Stimulated activated CD4-positive, alpha-beta T cell treated with anti-CD3 and anti-CD28 coated beads, Interleukin-4, amount 100 ng/mL, for 1 hour (primary cell): ENCODE results near the gene NHERF2.

Experiments used
- DNase-seq: peaks from one replicate; pipeline ENCODE4 v3.0.0-alpha.2; 2020

Gene NHERF2

DNA sequence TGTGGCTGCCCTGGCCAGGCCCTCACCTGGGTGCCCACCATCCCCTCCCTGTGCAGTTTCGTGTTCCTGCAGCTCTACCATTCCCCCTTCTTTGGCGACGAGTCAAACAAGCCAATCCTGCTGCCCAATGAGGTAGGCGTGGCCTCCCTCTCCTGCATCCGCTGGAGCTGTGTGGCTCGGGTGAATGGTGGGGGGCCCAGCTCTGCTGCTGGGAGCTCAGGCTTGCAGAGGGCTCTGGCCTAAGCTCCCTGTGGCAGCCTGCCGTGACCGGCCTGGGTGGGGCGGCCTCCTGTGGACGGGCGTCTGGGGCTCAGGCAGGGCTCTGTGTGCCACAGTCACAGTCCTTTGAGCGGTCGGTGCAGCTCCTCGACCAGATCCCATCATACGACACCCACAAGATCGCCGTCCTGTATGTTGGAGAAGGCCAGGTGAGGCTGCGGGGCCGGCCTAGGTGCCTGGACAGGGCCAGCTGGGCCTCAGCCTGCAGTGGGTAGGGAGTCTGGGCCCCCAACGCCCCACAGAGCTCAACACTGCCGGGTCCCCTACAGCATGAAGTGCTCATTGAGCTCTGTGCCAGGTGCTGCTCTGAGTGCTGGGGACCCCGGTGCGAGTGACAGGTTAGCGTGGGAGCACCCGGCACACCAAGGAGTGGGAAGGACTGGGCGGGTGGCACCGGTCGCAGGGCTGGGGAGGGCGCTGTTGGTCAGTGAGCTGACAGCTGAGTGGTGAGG, 58.4 kb downstream of the NHERF2 start:
- DNase-seq, result no peak

DNA sequence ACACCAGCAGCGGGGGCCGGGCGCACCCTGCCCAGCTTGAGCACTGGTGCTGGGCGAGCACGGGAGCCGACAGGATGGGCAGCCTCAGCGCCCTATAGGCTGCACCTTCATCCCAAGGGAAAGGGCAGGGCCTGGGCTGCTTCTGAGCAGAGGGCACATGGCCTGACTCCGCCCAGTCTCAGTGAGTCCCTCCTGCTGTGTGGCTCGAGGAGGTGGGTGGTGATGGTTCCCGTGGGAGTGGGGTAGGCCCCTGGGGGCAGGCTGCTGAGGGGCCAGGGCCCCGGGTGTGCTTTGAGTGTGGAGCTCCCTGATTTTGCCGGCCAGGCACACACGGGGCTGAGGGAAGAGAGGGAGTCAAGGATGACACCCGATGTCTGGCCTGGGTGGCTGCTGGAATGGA, 59.0 kb downstream of the NHERF2 start:
- DNase-seq, result no peak

DNA sequence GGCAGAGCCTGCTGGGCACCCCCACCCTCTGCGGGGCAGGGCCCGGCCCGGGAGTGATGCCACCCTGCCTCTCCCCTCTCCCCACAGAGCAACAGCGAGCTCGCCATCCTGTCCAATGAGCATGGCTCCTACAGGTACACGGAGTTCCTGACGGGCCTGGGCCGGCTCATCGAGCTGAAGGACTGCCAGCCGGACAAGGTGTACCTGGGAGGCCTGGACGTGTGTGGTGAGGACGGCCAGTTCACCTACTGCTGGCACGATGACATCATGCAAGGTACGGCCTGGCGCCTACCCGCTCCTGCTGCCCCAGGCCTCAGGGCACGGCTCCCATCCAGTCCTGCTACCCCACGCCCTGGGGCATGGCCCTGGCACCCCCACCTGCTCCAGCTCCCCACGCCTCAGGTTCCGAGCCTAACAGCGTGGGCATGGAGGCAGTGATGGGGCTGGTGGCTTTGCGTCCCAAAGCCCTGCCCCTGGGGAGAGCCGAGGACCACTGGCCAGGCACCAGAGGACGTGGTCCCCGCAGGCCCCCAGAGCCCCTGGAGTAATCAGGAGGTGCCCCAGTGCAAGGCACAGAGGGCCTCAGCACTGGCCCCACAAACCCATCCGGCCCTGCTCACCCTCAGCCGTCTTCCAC, 59.5 kb downstream of the NHERF2 start:
- DNase-seq, result no peak

DNA sequence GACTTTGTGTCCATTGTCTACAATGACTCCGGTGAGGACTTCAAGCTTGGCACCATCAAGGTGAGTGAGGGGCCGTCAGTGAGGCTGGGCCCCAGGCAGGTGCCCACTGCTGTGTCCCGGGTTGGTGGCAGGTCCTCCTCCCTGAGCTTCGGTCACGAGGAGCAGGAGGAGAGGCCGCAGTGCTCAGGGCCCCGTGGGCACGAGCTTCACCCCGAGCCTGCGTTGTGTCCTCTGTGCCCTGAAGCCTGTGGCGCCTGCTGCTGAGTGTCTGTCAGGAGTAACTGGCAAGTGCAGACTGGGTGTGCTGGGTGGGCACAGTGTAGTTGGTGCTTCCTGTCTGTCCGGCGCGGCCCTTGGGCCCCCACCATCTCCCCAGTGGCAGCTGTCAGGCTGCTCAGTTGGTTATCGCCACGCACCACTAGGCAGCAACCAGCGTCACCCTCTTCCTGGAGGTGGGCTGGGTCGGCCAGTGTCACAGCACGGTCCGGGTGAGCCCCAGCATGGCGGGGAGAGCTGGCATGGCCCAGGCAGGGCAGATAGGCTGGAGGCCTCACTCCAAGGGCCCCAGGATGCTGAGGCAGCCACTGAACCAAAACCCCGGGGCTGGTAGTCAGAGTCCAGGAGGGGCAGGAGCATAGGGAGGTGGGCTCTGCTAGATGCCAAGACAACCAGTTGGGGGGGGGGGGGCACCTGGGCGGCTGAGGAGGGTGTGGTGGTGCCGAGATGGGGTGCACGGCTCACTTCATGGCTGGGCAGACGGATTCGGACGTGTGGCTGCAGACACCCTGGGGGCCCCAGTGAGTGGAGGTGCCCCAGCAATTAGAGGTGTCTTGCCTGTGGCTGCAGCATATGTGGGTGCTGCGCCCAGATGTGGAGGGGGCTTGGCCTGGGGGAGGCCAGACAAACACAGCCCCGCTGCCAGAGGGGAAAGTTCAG, 60.4 kb downstream of the NHERF2 start:
- no peak for DNase-seq

DNA sequence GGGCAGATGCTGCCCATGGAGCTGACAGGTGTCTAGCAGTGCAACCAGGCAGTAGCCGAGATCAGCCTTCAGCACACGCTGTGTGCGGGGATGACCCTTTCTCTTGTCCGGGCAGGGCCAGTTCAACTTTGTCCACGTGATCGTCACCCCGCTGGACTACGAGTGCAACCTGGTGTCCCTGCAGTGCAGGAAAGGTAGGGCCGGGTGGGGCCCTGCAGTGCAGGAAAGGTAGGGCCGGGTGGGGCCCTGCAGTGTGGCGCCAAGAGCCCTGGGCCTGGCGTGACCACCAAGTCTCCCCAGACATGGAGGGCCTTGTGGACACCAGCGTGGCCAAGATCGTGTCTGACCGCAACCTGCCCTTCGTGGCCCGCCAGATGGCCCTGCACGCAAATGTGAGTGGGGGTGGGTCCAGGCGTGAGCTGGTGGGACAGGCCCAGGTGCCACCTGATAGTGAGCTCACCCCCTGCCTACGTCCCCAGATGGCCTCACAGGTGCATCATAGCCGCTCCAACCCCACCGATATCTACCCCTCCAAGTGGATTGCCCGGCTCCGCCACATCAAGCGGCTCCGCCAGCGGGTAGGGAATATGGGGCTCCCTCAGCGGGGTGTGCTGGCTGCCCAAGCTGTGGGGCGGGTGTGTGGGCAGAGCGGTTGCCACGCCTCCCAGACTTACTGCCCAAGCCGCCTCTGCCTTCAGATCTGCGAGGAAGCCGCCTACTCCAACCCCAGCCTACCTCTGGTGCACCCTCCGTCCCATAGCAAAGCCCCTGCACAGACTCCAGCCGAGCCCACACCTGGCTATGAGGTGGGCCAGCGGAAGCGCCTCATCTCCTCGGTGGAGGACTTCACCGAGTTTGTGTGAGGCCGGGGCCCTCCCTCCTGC, 61.3 kb downstream of the NHERF2 start:
- no peak for DNase-seq
